ENCODE data around the gene HNRNPLL.

GRCh38 chr2:38636069-38636468 is 33.3 kb upstream of the HNRNPLL start:
- TF ChIP-seq, protein P1, sequence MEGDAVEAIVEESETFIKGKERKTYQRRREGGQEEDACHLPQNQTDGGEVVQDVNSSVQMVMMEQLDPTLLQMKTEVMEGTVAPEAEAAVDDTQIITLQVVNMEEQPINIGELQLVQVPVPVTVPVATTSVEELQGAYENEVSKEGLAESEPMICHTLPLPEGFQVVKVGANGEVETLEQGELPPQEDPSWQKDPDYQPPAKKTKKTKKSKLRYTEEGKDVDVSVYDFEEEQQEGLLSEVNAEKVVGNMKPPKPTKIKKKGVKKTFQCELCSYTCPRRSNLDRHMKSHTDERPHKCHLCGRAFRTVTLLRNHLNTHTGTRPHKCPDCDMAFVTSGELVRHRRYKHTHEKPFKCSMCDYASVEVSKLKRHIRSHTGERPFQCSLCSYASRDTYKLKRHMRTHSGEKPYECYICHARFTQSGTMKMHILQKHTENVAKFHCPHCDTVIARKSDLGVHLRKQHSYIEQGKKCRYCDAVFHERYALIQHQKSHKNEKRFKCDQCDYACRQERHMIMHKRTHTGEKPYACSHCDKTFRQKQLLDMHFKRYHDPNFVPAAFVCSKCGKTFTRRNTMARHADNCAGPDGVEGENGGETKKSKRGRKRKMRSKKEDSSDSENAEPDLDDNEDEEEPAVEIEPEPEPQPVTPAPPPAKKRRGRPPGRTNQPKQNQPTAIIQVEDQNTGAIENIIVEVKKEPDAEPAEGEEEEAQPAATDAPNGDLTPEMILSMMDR (conservative IDR thresholded peaks at IDR 0.05; ENCODE audit: low read length), result no peak
- no peak for TF ChIP-seq EZH2phosphoT487 (IDR thresholded peaks at IDR 0.05; ENCODE audit: borderline replicate concordance)

Measured in Loucy (cell line).